ENCODE measurements around the gene THEM4.

GRCh38 chr1:151832318-151832980 is 76.9 kb downstream of the THEM4 start:
- peak in 1 of 2 donors; percentile 22 for TF ChIP-seq POLR2A (IDR thresholded peaks at IDR 0.05)
- TF ChIP-seq CTCF (IDR thresholded peaks at IDR 0.05) = no peak
